Adrenal gland (tissue), 12 donors: ENCODE results near the gene LINGO4. TPM values are rescaled to one million over a fixed set of nuclear protein-coding genes. Genes with fewer than 3 reads are reported as not detected.

Experiments
- DNase-seq, 7 donors: peaks; one replicate each; pipeline ENCODE4 v3.0.0-alpha.2; 2019 to 2020
- H3K27ac ChIP-seq, 5 donors: fragments of 200-600 bp; sonication (generic) in 4 of 5; 1 replicate in 3 of 5; 2 replicates in 2 of 5; pipeline versions ENCODE4 v1.5.1 to v1.8.0; 2016 to 2020; ENCODE audit warnings: mild to moderate bottlenecking in 1 of 5
- H3K27me3 ChIP-seq: fragments of 200-600 bp; 2 replicates; pipeline ENCODE4 v1.8.0; 2021
- H3K36me3 ChIP-seq, 2 donors: fragments of 200-600 bp; replicated peaks in 1 of 2; 1 replicate in 1 of 2; 2 replicates in 1 of 2; pipeline versions ENCODE4 v1.5.1 to v1.8.0; 2018 to 2022
- H3K4me1 ChIP-seq, 2 donors: fragments of 200-600 bp; replicated peaks in 1 of 2; 1 replicate in 1 of 2; 2 replicates in 1 of 2; pipeline versions ENCODE4 v1.5.1 to v1.8.0; 2018 to 2021
- H3K4me3 ChIP-seq, 4 donors: fragments of 200-600 bp; sonication (generic) in 3 of 4; one replicate each; pipeline ENCODE4 v1.5.1; 2016 to 2018
- H3K9me3 ChIP-seq, 3 donors: fragments of 200-600 bp; sonication (generic) in 1 of 3; replicated peaks in 1 of 3; 1 replicate in 2 of 3; 2 replicates in 1 of 3; pipeline versions ENCODE4 v1.5.1 to v1.8.0; 2016 to 2021
- POLR2A ChIP-seq, 2 donors: fragments of 450-650 bp; IDR thresholded peaks; one replicate each; pipeline ENCODE4 v1.6.1; 2017; ENCODE audit warnings: antibody characterized with exemption in 2 of 2, mild to moderate bottlenecking in 2 of 2, moderate library complexity in 1 of 2
- WGBS, 4 donors: extraction: QIAGEN DNeasy Blood & Tissue Kit in 2 of 4; methylation state at CpG; one replicate each; pipeline versions ENCODE4 v1.1.5 to v1.1.7; 2013 to 2017; 5-methylcytosine and 5-hydroxymethylcytosine counted together
- intact Hi-C, 2 donors: fragments of 100-400 bp; cut with DNase I; formaldehyde crosslinking; loops; one replicate each; pipeline versions ENCODE4 v1.14.1 to v1.15.0; 2022 to 2023
- polyA plus RNA-seq, 3 donors: library from polyadenylated mRNA; stranded (reverse); fragments of 200-250 nt in 2 of 3; fragments of 350-450 nt in 1 of 3; fragmentation: Illumina TruSeq in 1 of 3; extraction: RNeasy Lipid Tissue Mini Kit (QIAGEN cat#74804) in 1 of 3; gene quantifications; one replicate each; pipeline ENCODE4 v1.2.3, GENCODE V29; 2013 to 2014
- total RNA-seq, 9 donors: library from RNA; depleted of rRNA in 4 of 9; stranded (reverse); fragments of >200 nt in 4 of 9; fragments of 120-200 nt in 1 of 9; fragmentation: NEBNext Ultra II Directional in 1 of 9; extraction: Animal tissue kit (Norgen Biotek cat#: 25700) in 1 of 9; gene quantifications; one replicate each; pipeline versions ENCODE4 v1.1.0 to v1.2.4, GENCODE V29; 2013 to 2023
- TF ChIP-seq, protein P1 (sequence below), 6 experiments: fragments of 450-650 bp in 4 of 6; fragments of 200-600 bp in 2 of 6; sonication (generic) in 1 of 6; IDR thresholded peaks; 1 replicate in 5 of 6; 2 replicates in 1 of 6; pipeline versions ENCODE4 v1.5.1 to v1.8.0; 2016 to 2021; ENCODE audit warnings: antibody characterized with exemption in 6 of 6, mild to moderate bottlenecking in 2 of 6, moderate library complexity in 1 of 6
- donor health status: healthy with polysubstance abuse.
- donor health status: Bipolar disorder and iron deficiency.
- donor health status: DM: yes; HTN: yes; CAD: no.
- donor health status: DM: no; HTN: no; CAD: no.
- donor health status: DM: no; HTN: no; CAD: no.
- donor health status: DM: yes; HTN: yes; CAD: no.

LINGO4 gene
- total and polyA plus RNA-seq, 12 donors = 0.11 to 0.56 (median 0.32) TPM; not detected in 6

GRCh38 chr1:151803915-151804314 lies 1.3 kb downstream of the LINGO4 start:
- Histone ChIP-seq H3K4me3 (no peak overlapping the region), H3K9me3 (no peaks in the 10 kb centered on the region), H3K4me1 (no peaks in the 10 kb centered on the region), H3K36me3 (no peaks in the 10 kb centered on the region), H3K27me3 (no peaks in the 10 kb centered on the region), H3K27ac (no peak overlapping the region)
- no peak for DNase-seq
- whole genome bisulfite sequencing, 4 donors = 88 to 97% (median 95%) methylated on average over 3 of the region's 3 CpGs
- intact Hi-C loops = no loop called here
- TF ChIP-seq, protein P1, sequence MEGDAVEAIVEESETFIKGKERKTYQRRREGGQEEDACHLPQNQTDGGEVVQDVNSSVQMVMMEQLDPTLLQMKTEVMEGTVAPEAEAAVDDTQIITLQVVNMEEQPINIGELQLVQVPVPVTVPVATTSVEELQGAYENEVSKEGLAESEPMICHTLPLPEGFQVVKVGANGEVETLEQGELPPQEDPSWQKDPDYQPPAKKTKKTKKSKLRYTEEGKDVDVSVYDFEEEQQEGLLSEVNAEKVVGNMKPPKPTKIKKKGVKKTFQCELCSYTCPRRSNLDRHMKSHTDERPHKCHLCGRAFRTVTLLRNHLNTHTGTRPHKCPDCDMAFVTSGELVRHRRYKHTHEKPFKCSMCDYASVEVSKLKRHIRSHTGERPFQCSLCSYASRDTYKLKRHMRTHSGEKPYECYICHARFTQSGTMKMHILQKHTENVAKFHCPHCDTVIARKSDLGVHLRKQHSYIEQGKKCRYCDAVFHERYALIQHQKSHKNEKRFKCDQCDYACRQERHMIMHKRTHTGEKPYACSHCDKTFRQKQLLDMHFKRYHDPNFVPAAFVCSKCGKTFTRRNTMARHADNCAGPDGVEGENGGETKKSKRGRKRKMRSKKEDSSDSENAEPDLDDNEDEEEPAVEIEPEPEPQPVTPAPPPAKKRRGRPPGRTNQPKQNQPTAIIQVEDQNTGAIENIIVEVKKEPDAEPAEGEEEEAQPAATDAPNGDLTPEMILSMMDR (IDR thresholded peaks at IDR 0.05) = no peak
- TF ChIP-seq POLR2A (IDR thresholded peaks at IDR 0.05) = no peak

- no peaks in the 10 kb centered on the region for H3K27me3 ChIP-seq
- DNase-seq = peak in 1 of 7 donors; percentile 42
- intact Hi-C loops = no loop called here
Observed at GRCh38 chr1:151803164-151803563, 2.1 kb downstream of the LINGO4 start.

DNA sequence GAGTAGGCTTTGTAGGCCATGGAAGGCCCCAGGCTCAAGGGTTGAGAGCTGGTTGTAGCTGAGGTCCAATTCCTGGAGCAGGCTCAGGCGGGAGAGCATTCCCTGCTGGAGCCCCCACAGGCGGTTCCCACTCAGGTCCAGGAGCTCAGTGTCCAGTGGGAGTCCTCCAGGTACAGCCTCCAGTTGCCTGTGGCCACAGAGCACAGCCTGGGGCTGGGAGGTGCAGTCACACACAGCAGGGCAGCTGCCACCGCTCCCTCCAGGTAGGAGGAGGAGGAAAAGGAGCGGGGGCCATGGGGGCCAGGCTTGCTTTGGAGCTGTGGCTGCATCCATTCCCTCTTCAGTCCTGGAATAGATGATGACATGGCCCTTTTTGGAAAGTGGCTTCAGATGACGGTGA lies 2.8 kb downstream of the LINGO4 start:
- 89 to 100% (median 94%) methylated on average over 3 to 5 of the region's 5 CpGs for WGBS, 4 donors

More at GRCh38 chr1:151803164-151803563, 2.1 kb downstream of the LINGO4 start:
- TF ChIP-seq, protein P1 (IDR thresholded peaks at IDR 0.05) = no peak
- TF ChIP-seq POLR2A (IDR thresholded peaks at IDR 0.05) = no peak
- no peaks in the 10 kb centered on the region for H3K4me1 ChIP-seq
- no peaks in the 10 kb centered on the region for H3K9me3 ChIP-seq
- H3K4me3 ChIP-seq = no peak overlapping the region
- H3K27ac ChIP-seq = no peak overlapping the region
- no peaks in the 10 kb centered on the region for H3K36me3 ChIP-seq

GRCh38 chr1:151801846-151802245 lies 3.4 kb downstream of the LINGO4 start:
- Histone ChIP-seq H3K27me3 (no peaks in the 10 kb centered on the region), H3K36me3 (no peaks in the 10 kb centered on the region), H3K27ac (no peak overlapping the region), H3K9me3 (no peaks in the 10 kb centered on the region), H3K4me1 (no peaks in the 10 kb centered on the region), H3K4me3 (no peak overlapping the region)
- 83 to 92% (median 89%) methylated on average over 2 to 7 of the region's 7 CpGs for WGBS, 4 donors
- DNase-seq = no peak
- TF ChIP-seq, protein P1 (IDR thresholded peaks at IDR 0.05) = no peak
- TF ChIP-seq POLR2A (IDR thresholded peaks at IDR 0.05) = no peak
- intact Hi-C loops = no loop called here

More for the DNA sequence above, 2.8 kb downstream of the LINGO4 start:
- Histone ChIP-seq H3K27me3 (no peaks in the 10 kb centered on the region), H3K36me3 (no peaks in the 10 kb centered on the region), H3K4me3 (no peak overlapping the region), H3K9me3 (no peaks in the 10 kb centered on the region), H3K4me1 (no peaks in the 10 kb centered on the region), H3K27ac (no peak overlapping the region)
- DNase-seq = no peak
- intact Hi-C loops = no loop called here
- TF ChIP-seq POLR2A (IDR thresholded peaks at IDR 0.05) = no peak
- TF ChIP-seq, protein P1 (IDR thresholded peaks at IDR 0.05) = no peak
